Stimulated activated CD8-positive, alpha-beta memory T cell treated with anti-CD3 and anti-CD28 coated beads, Interleukin-7, amount 100 ng/mL, for 24 hours (primary cell): ENCODE measurements around the gene TRAF3.

ENCODE experiments used
- DNase-seq: peaks from one replicate; pipeline ENCODE4 v3.0.0-alpha.2; 2020; ENCODE audit warnings: low read depth

TRAF3 gene

DNA sequence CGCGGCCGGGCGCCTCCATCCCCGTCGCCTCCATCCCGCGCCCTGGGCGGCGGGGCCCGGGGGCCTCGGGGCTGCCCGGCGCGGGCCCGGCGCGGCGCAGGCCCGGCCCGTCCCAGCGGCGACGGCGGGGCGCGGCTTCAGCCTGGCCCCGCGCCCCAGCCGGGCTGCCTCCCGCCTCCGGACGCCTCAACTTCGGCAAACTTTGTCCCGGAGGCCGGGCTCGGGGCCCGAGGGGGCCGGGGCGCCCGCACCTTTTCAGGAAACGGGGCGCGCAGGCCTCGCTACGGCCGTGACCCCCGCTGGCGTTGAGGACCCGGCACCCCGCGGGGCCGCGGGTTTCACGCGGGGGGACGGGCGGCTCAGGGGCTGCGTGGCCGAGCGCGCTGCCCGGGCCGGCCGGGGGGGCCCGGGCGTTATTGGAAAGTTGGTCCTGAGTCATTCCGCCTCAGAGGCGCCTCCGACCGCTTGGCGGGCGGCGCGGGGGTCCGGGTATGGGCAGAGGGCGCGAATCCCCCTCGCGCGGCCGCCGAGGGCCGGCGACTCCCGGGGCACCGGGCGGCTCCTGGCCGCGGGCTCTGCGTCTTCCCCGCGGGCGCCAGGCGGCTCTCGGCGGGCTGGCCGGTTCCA is 575 bp downstream of the TRAF3 start:
- no peak for DNase-seq

DNA sequence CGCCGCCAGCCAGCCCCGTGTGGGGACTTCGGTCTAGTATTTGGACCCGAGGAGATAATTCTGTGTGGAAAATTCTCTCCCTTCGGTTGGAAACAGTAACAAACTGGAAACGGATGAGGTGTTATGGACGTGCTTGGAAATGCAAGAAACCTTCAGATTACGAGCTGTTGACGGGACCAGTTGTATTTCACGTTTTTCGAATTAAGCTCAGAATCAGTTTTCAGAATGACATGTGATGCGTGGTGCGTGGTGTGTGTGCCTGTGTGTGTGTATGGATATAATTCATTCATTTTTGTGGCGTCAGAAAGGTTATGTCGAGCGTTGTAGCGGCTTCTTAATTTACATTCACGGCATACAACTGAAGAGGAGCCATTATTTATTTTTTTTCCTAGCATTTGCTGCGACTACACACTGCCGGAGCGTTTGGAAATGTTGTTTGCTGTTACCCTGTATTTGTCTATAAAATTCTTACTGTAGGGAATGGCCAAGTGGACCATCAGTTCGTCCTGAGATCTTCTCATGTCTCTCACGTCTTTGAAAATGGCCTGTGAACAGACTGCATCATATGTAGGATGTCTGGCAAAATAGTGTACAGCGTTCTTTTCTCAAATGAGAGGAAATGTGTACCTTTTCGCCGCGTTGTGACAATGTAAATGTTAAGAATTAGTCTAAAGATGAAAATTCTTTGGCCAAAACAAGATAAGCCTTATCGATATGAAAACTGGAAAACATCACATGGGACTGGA is 1.3 kb downstream of the TRAF3 start:
- no peak for DNase-seq

DNA sequence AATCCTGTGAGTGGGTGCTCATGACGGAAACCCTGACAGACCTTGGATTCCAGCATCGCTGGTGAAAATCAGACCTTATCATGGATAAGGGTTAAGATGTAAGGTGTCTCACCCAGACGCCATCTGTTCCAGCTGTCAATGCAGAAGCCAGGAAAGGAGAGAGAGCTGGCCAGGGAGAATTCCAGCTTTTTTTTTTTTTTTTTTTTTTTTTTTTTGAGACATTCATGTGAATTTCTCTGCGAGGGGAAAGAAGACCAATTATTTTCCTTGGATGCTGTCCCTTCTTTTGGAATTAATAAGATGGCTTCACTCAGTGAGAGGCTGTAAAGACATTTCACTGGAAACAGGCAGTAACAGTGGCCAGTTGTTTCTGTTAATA is 1.8 kb downstream of the TRAF3 start:
- no peak for DNase-seq

DNA sequence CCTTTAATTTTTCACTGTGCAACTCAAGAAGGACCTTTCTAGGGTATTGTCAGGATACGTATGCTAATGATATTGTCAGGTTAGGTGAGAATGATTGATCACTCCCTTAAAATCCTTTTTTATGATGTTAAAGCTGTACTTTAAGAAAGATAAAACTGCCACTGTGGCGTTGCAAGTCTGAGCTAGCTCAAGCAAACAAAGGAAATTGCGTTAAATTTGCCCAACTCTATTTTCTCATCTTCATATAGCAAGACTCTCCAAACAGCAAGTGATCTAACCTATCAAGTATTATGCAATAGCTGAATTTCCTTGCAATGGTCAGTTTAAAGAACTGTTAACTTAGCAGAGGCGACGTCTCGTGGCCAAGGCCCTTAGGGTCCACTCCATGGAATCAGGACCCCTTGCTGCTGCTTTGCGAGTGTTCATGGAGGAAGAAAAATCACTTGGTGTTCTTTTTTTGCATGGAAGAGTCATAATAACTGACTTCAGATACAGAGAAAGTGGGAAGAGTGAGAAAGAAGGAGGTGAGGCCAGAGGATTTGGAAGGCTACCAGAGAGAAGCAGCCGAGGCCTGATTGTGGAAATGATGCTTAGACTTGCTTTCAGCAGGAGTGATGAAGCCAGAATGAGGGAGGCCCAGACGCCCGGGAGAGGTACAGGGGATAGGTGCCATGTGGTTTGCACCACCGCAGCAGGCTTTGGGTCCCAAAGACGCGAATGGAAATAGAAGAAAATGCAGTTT is 2.5 kb downstream of the TRAF3 start:
- DNase-seq, result no peak

DNA sequence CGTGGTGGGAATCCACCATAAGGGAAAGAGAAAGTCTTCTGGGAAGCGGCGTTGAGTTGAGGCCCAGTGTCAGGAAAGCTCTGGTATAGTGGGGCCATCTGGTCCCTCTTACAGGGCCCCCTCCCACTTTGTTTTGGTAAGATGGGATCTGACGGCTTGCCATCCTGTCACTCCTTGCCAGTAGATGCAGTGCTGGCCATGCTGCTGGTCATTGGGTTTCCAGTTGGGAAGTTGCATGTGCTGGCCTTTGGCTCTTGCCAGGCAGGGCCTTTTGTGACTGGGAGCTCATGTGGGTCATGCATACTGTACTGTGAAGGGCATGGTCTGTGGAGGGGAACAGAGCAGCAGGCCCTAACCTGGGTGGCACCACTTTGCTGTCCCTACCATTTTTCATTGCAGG is 3.8 kb downstream of the TRAF3 start:
- DNase-seq, result no peak

- DNase-seq, result no peak
Observed at GRCh38 chr14:102782974-102783373, 5.7 kb downstream of the TRAF3 start.

- no peak for DNase-seq
Observed at GRCh38 chr14:102784892-102785594, 7.8 kb downstream of the TRAF3 start.

DNA sequence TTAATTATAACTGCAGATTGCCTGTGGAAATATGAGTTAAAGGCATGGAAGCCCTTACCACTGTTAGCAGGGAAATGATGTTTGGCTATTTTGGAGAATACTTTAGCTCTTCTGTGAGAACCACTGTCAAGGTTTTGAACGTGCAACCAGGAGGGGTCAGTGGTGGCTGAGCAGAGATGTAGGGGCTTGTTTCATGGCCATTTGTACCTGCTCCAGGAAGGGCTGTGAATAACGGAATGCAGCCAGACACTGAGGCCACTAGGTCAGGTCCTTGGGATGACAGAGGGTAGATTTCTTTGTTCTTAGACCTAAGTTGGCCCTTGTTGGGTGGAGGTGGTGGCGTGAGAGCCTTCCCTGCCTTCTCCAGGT is 8.3 kb downstream of the TRAF3 start:
- no peak for DNase-seq

DNA sequence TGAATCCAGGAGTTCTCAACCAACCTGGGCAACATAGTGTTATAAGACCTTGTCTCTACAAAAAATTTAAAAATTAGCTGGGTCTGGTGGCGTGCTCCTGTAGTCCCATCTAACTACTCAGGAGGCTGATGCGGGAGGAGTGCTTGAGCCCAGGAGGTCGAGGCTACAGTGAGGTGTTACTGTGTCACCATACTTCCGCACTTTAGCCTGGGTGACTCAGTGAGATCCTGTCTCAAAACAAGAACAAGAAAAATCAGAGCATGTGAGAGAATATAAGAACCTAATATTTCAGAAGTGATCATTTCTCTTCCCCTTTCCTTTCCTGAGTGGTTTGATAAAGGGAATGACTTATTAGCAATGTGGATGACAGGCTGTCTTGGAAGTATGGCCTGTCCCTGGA is 9.5 kb downstream of the TRAF3 start:
- DNase-seq, result no peak

GRCh38 chr14:102789349-102789748 is 12.1 kb downstream of the TRAF3 start:
- no peak for DNase-seq

GRCh38 chr14:102793531-102794328 is 16.5 kb downstream of the TRAF3 start:
- DNase-seq, result no peak

GRCh38 chr14:102795060-102795925 is 18.0 kb downstream of the TRAF3 start:
- DNase-seq, result no peak

DNA sequence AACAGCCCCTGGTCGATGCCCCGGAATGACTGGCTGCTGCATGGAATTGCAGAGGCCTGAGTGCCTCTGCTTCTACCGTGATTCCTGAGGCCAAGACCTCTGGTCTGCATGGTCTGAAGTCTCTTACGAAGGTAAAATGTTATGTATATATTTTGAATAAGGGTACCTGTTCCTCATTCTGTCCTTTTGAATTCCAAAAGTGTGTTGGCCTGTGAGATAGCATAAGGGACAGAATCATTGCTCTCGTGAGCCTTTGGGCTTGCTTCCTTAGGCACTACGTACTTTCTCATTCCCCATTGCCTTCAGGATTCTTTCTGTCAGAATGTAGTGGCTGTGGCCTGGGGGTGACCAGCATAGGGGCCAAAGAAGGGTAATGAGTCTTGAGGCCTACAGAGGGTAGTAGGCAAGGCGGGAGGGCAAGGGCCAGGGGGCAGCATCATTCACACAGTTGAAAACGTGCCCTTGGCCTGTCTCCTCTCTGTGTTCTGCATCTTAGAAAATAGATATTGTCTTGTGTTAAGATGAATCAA is 19.5 kb downstream of the TRAF3 start:
- no peak for DNase-seq

DNA sequence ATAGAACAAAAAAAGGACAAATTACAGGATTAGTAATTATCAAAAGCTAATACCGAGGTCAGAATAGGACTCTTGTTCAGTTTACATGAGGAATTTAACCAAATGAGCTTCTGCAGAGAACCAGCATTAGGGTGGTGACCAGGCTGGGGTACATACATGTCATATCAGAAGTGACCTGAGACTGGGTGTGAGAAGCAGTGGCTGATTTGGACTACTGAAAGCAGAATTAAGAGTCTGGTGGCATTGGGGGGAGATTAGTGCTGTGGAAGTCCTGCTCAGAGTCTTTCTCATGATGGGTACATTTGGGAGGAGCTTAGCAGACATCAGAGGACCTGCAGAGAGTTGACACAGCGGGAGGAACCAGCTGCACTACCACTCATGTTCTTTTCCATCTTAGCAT is 21.7 kb downstream of the TRAF3 start:
- no peak for DNase-seq

GRCh38 chr14:102799684-102800562 is 22.7 kb downstream of the TRAF3 start:
- DNase-seq, result no peak

DNA sequence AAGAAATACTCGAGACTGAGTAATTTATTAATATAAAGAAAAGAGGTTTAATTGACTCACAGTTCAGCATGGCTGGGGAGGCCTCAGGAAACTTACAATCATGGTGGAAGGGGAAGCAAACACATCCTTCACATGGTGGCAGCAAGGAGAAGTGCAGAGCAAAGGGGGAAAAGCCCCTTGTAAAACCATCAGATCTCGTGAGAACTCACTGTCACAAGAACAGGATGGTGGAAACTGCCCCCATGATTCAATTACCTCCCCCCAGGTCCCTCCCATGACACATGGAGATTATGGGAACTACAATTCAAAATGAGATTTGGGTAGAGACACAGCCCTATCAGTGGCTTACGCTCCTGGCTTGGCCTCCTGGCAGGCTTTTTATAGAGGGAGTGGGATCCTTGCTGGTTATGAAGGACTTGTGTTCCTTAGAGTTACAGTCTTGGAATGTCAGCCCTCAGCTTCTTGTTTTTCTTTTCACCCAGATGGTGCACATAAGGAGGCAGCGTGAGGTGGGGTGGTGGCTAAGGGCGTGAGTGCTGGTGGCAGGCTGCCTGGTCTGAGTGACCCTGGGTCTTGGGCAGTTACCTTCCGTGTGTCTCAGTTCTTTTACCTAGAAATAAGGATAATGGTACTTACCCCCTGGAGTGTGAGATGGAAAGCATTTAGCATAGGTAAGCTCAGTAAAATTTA is 25.7 kb downstream of the TRAF3 start:
- DNase-seq, result no peak

- no peak for DNase-seq
Observed at GRCh38 chr14:102804858-102805257, 27.6 kb downstream of the TRAF3 start.

GRCh38 chr14:102805371-102805891 is 28.2 kb downstream of the TRAF3 start:
- DNase-seq, result no peak

- no peak for DNase-seq
Observed at GRCh38 chr14:102805941-102806340, 28.7 kb downstream of the TRAF3 start.
